HG02610 (cell line): ENCODE measurements around the gene PTPN2.

Source experiments
- ATAC-seq: cut with Tn5 transposase; IDR thresholded peaks from one replicate; pipeline ENCODE4 v1.9.1; 2021; ENCODE audit warnings: mild to moderate bottlenecking, moderate library complexity; ENCODE audit not compliant: unreplicated experiment

The PTPN2 gene

DNA sequence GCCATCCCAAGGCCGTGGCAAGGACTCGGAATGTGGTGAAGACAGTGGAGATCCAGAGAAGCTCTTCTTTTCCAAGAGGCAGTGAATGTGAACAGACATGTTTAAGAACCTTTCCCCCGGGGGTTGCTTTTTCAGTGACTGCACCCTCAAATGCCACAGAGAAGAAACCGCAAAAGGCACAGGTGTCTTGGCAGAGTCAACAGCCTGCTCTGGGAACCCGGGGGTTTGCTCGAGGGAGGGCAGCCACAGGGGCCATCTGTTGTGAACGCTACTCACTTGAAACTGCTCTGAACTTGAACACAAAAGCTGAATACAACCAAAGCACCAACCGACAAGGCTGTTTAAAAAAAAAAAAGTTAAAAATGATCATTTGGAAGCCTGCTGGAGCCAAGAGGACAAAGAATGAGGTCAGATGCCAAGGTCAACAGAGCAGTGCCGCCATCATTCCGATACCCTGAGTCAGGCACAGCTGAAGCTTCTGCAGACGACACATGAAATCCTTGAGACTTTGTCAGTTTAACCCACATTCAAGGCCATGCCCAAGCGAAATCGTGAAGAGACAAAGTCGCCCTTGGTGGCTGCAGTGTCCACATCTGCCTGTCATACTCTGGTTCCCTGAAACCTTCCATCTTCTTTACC is 133.8 kb downstream of the PTPN2 start:
- no peak for ATAC-seq

DNA sequence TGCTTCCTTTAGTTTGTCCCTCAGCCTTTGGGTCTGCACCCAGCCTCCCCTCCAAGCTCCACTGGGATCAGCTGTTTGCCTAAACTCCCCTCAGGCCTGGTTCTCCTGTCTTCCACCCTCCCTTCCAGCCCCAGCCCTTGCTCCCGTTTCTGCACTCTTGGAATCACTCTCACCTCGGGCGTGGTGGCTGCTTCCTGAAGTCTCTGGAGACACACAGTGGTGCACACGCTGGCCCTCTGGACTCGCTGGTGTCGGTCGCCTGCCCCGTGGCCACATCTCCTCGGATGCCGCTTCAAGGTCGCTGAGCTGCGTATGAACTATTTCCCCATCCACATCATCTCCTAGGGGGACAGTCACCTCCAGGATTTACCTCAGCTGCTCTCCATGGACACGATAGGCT is 134.9 kb downstream of the PTPN2 start:
- no peak for ATAC-seq

DNA sequence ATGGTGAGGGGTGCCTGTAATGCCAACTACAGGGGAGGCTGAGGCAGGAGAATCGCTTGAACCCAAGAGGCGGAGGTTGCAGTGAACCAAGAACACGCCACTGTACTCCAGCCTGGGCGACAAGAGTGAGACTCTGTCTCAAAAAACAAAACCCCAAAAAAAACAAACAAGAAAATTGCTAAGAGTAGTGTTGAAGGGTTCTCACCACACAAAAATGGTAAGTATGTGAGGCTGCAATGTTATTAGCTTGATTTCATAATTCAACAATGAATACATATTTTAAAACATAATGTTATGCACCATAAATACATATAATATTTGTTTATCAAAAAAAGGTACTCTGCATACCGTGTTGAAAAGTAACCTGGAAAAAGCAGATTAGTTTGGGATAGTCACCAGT is 135.4 kb downstream of the PTPN2 start:
- no peak for ATAC-seq

DNA sequence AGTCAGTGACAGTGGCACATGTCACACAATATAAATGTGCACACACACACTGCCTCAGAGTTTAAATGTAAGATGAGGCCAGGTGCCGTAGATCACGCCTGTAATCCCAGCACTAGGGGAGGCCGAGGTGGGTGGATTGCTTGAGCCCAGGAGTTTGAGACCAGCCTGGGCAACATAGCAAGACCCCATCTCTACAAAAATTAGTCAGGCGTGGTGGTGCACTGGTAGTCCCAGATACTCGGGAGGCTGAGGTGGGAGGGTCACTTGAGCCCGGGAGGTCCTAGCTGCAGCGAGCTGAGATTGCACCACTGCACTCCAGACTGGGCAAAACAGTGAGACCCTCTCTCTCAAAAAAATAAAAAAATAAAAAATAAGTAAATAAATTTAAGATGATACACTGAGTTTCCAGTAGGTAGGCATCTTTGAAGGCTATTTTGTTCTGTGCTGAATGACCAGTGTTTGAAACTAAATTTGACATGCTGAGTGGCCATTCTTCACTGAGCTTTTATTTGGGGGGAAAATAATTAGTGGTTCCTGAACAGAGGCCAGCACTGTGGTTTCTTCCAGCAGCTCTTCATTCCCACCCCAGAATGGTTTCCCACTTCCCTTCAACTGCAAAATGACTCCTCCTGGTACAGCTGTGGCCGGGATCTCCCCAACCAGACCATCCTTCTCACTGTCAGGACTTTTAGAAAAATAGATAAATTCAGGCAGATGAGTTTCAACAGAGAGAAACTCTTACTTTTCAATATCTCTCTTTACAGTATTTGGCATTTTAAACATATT is 136.3 kb downstream of the PTPN2 start:
- ATAC-seq = no peak

DNA sequence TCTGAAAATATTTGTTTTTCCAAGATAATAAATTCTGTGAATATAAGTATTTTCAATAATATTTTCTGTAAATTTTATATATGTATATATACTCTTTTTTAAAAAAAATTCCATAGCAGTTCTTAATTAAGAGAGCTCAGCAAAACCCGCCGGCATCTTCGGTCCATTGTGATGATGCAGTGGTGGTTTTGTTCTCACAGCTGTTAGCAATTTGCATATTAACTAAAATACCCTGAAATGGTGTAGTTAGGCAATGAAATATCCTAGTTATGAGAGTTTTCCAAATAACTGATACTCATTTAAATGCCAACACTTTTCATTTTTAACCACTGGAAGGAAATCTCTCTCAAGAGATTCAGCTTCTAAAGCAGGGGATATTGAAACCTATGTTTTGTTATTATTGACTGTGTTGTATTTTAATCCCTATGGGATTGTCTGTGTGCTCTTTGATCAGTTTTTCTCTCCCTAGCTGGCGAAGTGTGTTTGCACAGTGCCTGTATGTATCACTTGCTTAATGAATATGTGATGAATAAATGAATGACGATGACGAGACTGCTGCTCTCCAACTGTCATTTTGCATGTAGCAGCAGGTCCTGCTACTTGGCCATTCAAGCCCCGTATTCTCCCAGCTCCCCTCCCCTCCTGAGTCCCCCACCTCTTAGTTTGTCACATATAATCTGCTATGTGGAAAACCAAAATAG is 138.8 kb downstream of the PTPN2 start:
- no peak for ATAC-seq

DNA sequence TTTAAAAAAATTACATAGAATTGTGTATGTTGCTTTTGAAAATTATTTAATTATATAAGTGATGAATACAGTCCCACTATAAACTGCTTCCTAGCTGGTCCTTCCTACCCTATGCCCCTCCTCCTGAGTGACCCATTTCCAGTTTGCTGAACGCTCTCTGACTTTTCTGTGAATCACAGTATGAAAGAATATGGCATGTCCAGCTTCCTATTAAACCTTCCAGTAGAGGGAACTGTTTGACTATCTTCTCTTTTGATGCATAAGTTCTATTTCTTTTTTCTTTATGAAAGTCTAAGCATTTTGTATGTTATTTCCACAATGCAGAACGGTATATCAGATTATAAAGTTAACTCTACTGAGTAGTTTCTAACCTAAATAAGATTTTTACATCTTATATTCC is 139.9 kb downstream of the PTPN2 start:
- no peak for ATAC-seq

DNA sequence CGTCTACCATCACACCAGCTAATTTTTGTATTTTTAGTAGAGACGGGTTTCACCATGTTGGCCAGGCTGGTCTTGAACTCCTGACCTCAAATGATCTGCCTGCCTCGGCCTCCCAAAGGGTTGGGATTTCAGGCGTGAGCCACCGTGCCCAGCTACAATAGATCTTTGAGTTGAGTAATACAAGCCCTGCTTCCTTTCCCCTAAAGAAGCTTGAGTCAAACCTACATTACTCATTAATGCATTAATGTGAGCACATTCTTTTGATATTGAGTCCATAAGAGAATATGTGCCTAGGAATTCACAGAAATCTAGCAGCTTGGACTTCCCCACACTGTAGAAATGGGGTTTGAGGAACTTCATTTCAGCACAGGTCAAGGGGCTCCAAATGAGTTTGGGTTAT is 141.6 kb downstream of the PTPN2 start:
- ATAC-seq = no peak
